Spinal cord (tissue), 10 donors: Measurements from ENCODE around the gene FZD1. TPM values are rescaled to one million over a fixed set of nuclear protein-coding genes. Genes with fewer than 3 reads are reported as not detected.
"Not testable (repeated sequence)": the region's sequence is repeated elsewhere in the genome, so short reads cannot be mapped to it uniquely, and the experiment has no call there.

Experiments used
- DNase-seq, 6 donors: peaks; one replicate each; pipeline versions ENCODE4 v3.0.0 to v3.0.0-alpha.2; 2013 to 2015; ENCODE audit warnings: low spot score in 6 of 6, low read depth in 4 of 6
- H3K27ac ChIP-seq: one replicate; pipeline ENCODE4 v1.5.1; 2013; ENCODE audit warnings: low read depth, low read length, control low read depth
- H3K27me3 ChIP-seq: one replicate; pipeline ENCODE4 v1.6.1; 2013; ENCODE audit warnings: low read length; ENCODE audit not compliant: control insufficient read depth, insufficient read depth
- H3K36me3 ChIP-seq: one replicate; pipeline ENCODE4 v1.6.1; 2013; ENCODE audit warnings: low read length; ENCODE audit not compliant: control insufficient read depth, insufficient read depth
- H3K4me1 ChIP-seq: one replicate; pipeline ENCODE4 v1.6.1; 2013; ENCODE audit warnings: low read length; ENCODE audit not compliant: control insufficient read depth, insufficient read depth
- H3K4me3 ChIP-seq: one replicate; pipeline ENCODE4 v1.5.1; 2013; ENCODE audit warnings: low read depth, low read length, control low read depth
- H3K9me3 ChIP-seq: one replicate; pipeline ENCODE4 v1.6.1; 2013; ENCODE audit warnings: low read length; ENCODE audit not compliant: control insufficient read depth, insufficient read depth
- WGBS: methylation state at CpG from one replicate; pipeline ENCODE4 v1.1.5; 2013; ENCODE audit warnings: missing lambda C conversion rate; ENCODE audit not compliant: insufficient coverage; 5-methylcytosine and 5-hydroxymethylcytosine counted together
- polyA plus RNA-seq, 2 donors: library from polyadenylated mRNA; unstranded; fragments of 120-200 nt; gene quantifications; one replicate each; pipeline ENCODE4 v1.2.1, GENCODE V29; 2013; ENCODE audit not compliant: insufficient read length in 2 of 2
- total RNA-seq, 2 donors: library from RNA; depleted of rRNA in 1 of 2; stranded (reverse); fragments of 120-200 nt in 1 of 2; fragments of >200 nt in 1 of 2; gene quantifications; one replicate each; pipeline versions ENCODE4 v1.2.3 to v1.2.4, GENCODE V29; 2013 to 2014
- donor health status: healthy.

Gene FZD1
- total and polyA plus RNA-seq, 4 donors: 11.4 to 26.3 (median 18.1) TPM

GRCh38 chr7:91293136-91293535 is 28.9 kb downstream of the FZD1 start:
- WGBS: 100% methylated on average over 2 of the region's 2 CpGs
- DNase-seq: no peak
- Histone ChIP-seq H3K27ac (no peak overlapping the region), H3K36me3 (no peaks in the 10 kb centered on the region), H3K4me1 (no peaks in the 10 kb centered on the region), H3K9me3 (no peaks in the 10 kb centered on the region), H3K27me3 (no peaks in the 10 kb centered on the region), H3K4me3 (no peak overlapping the region)

GRCh38 chr7:91293840-91294239 is 29.6 kb downstream of the FZD1 start:
- DNase-seq: no peak
- no peaks in the 10 kb centered on the region for H3K4me1 ChIP-seq
- no peaks in the 10 kb centered on the region for H3K9me3 ChIP-seq
- H3K4me3 ChIP-seq: no peak overlapping the region
- H3K27ac ChIP-seq: no peak overlapping the region
- H3K36me3 ChIP-seq: no peaks in the 10 kb centered on the region
- H3K27me3 ChIP-seq: no peaks in the 10 kb centered on the region
- no CpG with 5 or more reads among the region's 1 CpG for WGBS

- Histone ChIP-seq H3K36me3 (no peaks in the 10 kb centered on the region), H3K27me3 (no peaks in the 10 kb centered on the region), H3K9me3 (no peaks in the 10 kb centered on the region), H3K27ac (no peak overlapping the region), H3K4me1 (no peaks in the 10 kb centered on the region), H3K4me3 (no peak overlapping the region)
- peak in 2 of 6 donors; percentile 39 to 62 for DNase-seq
- WGBS: no CpG with 5 or more reads among the region's 6 CpGs
These were observed 30.5 kb downstream of the FZD1 start for GRCh38 chr7:91294639-91295220.

- no peak for DNase-seq
- H3K4me3 ChIP-seq: no peak overlapping the region
- no peaks in the 10 kb centered on the region for H3K36me3 ChIP-seq
- no peaks in the 10 kb centered on the region for H3K27me3 ChIP-seq
- no peaks in the 10 kb centered on the region for H3K9me3 ChIP-seq
- H3K4me1 ChIP-seq: no peaks in the 10 kb centered on the region
- no peak overlapping the region for H3K27ac ChIP-seq
- WGBS: 83% methylated on average over 2 of the region's 3 CpGs
These were observed 31.3 kb downstream of the FZD1 start for GRCh38 chr7:91295576-91295975.

GRCh38 chr7:91297939-91298338 is 33.7 kb downstream of the FZD1 start:
- Histone ChIP-seq H3K4me1 (no peaks in the 10 kb centered on the region), H3K27me3 (no peaks in the 10 kb centered on the region), H3K9me3 (no peaks in the 10 kb centered on the region), H3K36me3 (no peaks in the 10 kb centered on the region), H3K4me3 (no peak overlapping the region), H3K27ac (no peak overlapping the region)
- WGBS: no CpG with 5 or more reads among the region's 1 CpG
- DNase-seq: no peak

- DNase-seq: peak in 1 of 6 donors; percentile 15
- no peak overlapping the region for H3K27ac ChIP-seq
- H3K4me3 ChIP-seq: no peak overlapping the region
- no peaks in the 10 kb centered on the region for H3K4me1 ChIP-seq
- WGBS: 86% methylated on average over 6 of the region's 6 CpGs
- H3K9me3 ChIP-seq: no peaks in the 10 kb centered on the region
- H3K36me3 ChIP-seq: no peaks in the 10 kb centered on the region
- no peaks in the 10 kb centered on the region for H3K27me3 ChIP-seq
These were observed 35.9 kb downstream of the FZD1 start for GRCh38 chr7:91299952-91300775.

GRCh38 chr7:91302794-91303193 is 38.6 kb downstream of the FZD1 start:
- DNase-seq: no peak
- Histone ChIP-seq H3K9me3 (no peaks in the 10 kb centered on the region), H3K36me3 (no peaks in the 10 kb centered on the region)

GRCh38 chr7:91306266-91306665 is 42.0 kb downstream of the FZD1 start:
- no peak for DNase-seq
- no CpG with 5 or more reads among the region's 2 CpGs for WGBS

More at GRCh38 chr7:91302794-91303193, 38.6 kb downstream of the FZD1 start:
- Histone ChIP-seq H3K4me3 (no peak overlapping the region), H3K27me3 (no peaks in the 10 kb centered on the region), H3K4me1 (no peaks in the 10 kb centered on the region), H3K27ac (no peak overlapping the region)
- WGBS: 56% methylated on average over 2 of the region's 2 CpGs

GRCh38 chr7:91307467-91307866 is 43.2 kb downstream of the FZD1 start:
- DNase-seq: no peak
- H3K27ac ChIP-seq: no peak overlapping the region
- H3K36me3 ChIP-seq: no peaks in the 10 kb centered on the region
- no CpG with 5 or more reads among the region's 3 CpGs for WGBS
- H3K9me3 ChIP-seq: no peaks in the 10 kb centered on the region
- no peak overlapping the region for H3K4me3 ChIP-seq
- no peaks in the 10 kb centered on the region for H3K27me3 ChIP-seq
- no peaks in the 10 kb centered on the region for H3K4me1 ChIP-seq

More at GRCh38 chr7:91306266-91306665, 42.0 kb downstream of the FZD1 start:
- no peaks in the 10 kb centered on the region for H3K27me3 ChIP-seq
- no peak overlapping the region for H3K27ac ChIP-seq
- H3K4me3 ChIP-seq: no peak overlapping the region
- H3K4me1 ChIP-seq: no peaks in the 10 kb centered on the region
- H3K9me3 ChIP-seq: no peaks in the 10 kb centered on the region
- H3K36me3 ChIP-seq: no peaks in the 10 kb centered on the region

GRCh38 chr7:91308191-91308590 is 44.0 kb downstream of the FZD1 start:
- H3K4me3 ChIP-seq, H3K36me3 ChIP-seq, H3K27me3 ChIP-seq, H3K4me1 ChIP-seq, H3K27ac ChIP-seq, H3K9me3 ChIP-seq, DNase-seq: not testable (repeated sequence)
- WGBS: 100% methylated on average over 2 of the region's 3 CpGs
